Kasumi-1 (cell line): ENCODE data around the gene OGDH.
A peak's percentile ranks its signal among the peaks of the same experiment; 100 is the strongest.
"Not testable (repeated sequence)": the region's sequence is repeated elsewhere in the genome, so short reads cannot be mapped to it uniquely, and the experiment has no call there.

Source experiments
- DNase-seq, 2 experiments: peaks; one replicate each; lab custom pipeline; 2025; lab: John Stamatoyannopoulos, UW

Gene OGDH

DNA sequence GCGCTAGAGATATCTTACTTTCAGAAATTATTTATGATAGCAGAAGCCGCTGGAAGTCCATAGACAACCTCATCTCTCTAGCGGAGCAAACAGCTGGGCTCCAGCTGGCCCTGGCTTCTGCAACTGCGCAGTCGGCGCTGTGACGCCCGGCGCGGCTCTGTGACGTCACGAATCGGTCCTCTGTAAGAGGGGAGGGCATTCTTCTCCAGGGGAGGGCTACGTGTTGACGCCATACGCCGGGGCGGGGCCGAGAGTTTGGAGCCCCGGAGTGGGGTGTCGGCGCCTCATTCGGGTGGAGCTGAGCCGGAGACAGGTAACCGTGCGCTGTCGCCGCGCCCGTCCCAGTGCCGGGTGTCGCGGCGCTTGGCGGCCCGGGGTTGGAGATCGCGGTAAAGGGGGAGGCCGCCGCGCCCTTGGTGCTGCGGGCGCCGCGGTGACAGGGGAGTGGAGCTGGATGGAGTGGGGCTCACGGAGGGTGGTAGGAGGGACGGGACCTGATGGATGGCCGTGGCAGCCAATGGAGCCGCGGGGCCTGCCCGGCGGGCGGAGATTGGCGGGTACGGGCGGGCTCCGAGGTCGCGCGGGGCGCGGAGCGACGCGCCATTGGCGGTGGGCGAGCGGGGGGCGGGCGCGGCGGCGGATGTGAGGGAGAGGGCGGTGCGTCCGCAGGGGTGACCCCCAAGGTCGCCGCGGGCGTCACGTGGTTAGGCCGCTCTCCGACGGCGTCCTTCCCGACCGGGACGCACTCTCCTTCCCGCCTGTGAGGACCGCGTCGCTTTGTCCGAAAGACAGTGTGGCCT is at the start of gene OGDH:
Gene OGDH (plus strand): TSS at position 287 of the 800 bp plus-strand sequence. CDS start 17,717 bp downstream, outside the sequence.
- peak; percentile 99 for DNase-seq

DNA sequence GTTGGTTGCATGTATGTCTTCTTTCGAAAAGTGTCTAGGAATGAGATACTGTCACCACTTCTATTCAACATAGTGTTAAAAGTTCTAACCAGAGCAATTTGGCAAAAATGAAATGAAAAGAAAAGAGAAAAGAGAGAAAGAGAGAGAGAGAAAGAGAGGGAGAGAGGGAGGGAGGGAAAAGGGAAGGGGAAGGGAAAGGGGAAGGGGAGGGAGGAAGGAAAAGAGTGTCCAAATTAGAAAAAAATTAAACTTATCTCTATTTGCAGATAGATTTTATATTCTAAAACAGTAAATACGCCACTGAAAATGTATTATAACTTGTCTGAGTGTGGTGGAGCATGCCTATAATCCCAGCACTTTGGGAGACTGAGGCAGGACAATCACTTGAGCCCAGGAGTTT is 48.9 kb upstream of the OGDH start:
- DNase-seq = no peak

DNA sequence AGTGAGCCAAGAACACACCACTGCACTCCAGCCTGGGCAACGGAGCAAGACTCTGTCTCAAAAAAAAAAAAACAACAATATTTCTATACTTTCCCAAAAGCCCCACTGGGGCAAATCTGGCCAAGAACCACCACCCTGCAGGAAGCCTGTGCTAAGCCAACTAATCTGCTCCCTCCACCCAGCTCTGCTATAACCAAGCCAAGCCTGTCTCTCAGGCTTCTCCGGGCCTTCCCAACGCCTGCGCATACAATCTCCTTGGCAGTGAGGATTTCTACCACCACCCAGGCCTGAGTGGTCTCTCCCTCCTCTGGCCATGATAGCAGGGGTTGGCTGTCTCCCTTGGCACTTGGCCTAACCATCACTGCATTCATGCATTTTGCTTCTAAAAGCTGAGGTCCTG is 46.9 kb upstream of the OGDH start:
- no peak for DNase-seq

DNA sequence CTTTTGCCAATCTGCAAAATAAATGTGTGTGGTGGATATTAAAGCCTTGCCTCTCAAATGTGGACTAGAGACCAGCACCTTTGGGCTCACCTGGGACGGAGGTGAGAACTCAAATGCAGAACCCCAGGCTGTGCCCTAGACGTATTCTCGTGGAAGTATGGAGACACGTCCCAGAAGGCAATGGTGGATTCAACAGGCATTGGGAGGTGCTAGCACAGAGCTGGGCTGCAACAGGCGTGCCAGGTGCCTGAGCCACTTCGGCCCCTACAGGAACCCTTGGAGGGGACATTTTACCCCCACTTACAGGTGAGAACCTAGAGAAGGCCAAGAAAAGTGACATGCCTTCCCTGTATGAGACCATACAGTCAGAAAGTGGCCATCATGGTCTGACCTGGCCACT is 44.9 kb upstream of the OGDH start:
- DNase-seq = no peak

DNA sequence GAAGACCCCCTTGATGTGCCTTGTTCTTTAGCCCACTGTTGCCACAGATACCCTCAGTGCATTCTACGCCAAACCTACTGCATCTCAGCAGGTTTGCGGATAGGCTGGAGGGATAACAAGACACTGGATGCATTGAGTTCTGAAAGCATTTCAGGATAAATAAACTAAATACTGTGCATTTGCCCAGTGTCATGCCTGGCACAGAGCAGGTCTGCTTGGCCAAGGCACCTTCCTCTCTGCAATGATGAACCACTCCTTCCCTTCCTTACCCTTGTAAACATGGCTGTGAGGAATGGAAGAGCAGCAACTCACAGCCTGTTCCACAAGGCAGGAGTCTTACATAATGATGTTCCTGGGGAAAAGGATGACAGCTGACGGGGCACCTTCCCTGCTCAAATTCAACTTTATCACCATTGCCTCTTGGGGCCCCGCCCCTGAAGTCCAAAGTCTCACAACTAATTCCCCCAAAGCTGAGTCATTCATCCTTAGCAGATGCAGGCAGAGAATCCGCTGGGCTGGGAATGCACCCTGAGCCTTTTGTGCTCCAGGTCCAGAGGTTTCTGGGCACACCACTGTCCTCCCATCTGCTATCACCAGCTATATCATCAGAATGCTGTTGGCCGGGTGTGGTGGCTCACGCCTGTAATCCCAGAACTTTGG is 44.3 kb upstream of the OGDH start:
- no peak for DNase-seq

DNA sequence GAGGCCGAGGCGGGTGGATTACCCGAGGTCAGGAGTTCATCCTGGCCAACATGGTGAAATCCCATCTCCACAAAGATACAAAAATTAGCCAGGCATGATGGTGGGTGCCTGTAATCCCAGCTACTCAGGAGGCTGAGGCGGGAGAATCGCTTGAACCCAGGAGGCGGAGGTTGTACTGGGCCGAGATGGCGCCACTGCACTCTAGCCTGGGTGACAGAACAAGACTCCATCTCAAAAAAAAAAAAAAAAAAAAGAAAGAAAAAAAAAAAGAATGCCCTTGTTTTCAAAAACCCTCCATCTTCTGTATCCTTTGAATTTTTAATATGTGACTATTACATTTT is 43.8 kb upstream of the OGDH start:
- DNase-seq = not testable (repeated sequence)

DNA sequence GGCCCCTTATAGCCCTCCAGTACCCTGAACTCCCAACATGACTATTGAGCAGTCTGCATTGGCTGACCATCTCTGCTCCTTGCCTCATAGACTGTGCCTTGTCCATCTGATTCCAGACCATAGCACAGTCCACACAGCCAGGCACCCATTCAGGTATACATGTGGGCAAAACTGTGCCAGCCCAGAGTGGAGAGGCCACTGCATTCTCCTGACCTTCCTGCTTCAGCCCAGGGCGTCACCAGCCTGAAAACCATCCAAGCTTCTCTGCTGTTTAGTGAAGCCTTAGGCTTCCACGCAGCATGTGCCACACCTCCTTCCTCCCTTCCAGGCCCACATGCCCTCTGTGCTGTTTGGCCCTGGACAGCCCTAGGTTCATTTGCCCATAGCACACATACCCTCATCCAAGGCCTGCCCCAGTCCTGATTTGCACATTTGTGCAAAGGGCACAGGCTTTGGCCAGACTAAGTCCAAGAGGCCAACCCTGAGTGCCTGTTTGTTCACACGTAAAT is 43.2 kb upstream of the OGDH start:
- DNase-seq = no peak

DNA sequence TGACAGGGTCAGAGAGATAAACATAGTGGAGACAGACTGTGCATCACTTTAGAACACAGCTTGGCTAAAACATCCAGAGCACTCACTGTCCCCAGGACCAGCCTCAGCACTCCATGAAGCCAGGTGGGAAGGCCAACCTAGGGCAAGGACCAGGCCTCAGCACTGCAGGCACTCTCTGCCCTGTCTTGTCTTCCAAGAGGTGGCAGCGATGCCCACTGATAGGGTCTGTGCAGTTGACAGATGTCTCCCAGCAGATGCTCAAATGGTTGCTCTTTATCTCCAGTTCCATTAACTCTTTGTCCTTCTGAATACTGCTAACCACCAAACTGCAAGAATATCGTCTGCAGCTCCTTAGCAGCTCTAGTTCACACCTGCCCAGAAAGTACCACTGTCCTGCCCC is 41.8 kb upstream of the OGDH start:
- DNase-seq = no peak

DNA sequence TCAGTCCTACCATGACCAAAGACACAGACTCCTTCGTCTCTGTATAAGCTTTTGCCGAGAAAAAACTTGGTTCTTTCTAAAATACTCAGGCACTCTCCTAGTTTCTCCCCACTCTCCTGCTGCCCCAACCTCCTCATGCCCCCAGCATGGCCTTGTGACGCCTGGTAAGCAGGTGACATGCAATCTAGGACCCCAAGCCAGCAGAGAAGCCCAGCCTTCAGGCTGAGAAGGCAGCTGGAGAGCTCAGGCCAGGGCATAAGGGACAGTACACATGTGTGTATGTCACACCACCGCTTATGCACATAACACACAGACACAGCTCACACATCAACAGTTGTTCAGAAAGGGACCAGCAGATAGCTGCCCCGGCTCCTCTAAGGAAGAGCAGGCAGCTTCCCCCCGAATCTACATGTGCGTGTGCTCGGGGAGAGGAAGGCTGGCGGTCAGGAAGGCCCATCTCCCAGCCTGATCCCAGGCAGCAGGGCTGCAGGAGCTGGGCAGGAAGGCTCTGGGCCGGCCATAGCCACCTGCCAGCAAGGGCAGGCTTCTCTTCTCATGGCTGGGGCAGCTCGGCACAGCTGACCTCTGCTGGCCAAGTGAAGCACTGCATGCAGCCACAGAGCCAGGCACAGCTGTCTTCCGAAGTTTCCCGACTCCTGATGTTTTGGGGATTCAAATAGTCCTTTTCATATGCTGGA is 41.2 kb upstream of the OGDH start:
- peak; percentile 72 to 75 for DNase-seq

DNA sequence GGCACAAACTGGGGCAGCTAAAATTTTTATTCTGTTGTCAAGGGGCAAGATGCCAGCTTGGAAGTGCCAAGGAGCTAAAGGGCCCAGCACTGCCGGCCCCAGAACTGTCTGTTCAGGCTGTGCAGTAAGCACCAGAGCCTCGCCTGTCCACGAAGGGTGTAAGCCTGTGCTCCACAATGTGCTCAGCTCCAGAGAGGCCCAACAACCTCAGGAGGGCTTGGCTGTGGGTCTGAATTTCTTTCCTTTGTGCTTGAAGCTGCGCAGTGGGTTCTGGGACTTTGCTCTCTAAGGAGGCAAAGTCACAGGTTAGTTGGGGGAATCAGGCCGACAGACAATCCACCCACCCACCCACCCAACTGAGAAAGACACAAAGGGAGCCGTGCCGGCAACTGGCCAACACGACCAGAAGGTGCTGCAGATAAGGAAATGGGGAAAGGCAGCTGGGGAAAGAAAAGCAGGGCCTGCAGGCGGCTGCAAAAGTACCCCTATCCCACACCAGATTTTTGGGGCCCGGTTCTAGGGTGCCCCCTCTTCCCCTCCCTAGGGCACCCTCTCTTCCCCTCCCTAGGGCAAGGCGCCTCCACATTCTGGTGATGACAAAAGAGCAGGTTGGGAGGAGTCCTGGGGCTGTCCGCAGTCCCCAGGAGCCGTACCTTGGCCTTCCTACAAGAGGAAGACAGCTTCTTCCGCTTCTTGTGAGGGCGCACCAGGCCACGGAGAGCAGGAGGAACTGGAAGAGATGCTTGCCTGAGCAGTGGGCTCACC is 40.5 kb upstream of the OGDH start:
- peak in 1 of 2 experiments; percentile 27 for DNase-seq

DNA sequence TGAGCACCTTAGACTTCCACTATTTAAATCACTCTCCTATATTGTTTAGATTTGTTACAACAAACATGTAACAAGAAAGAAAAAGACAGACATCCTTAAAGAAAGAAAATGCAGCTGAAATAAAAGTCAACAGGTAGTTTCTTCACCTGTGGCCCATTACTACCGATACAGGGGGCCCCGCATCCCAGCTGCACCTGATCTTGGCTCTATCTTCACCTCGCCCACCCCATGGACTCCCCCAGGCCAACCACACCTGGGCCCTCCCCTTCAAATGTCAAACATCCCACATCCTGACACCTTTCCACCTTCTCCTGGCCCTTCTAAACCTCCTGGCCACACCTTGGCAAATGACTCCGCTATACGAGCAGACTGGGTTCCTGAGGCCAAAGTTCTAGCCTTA is 39.7 kb upstream of the OGDH start:
- no peak for DNase-seq

DNA sequence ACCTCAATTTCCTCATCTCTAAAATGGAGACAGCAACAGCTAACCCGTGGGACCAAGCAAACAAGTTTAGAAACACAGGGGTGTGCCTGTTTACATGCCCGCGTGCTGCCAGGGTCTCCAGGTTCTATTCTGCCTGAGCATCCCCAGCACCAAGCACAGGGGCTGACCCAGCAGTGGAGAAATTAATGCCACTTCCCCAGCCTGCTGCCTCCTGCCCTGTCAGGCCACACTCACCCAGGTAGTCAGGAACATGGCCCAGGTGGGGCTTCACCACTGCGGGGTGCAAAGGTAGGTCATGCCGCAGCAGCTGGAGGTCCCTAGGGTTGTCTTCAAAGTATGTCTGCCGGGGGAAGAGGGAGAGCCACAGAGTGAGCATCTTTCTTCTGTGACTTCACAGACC is 38.5 kb upstream of the OGDH start:
- DNase-seq = no peak

DNA sequence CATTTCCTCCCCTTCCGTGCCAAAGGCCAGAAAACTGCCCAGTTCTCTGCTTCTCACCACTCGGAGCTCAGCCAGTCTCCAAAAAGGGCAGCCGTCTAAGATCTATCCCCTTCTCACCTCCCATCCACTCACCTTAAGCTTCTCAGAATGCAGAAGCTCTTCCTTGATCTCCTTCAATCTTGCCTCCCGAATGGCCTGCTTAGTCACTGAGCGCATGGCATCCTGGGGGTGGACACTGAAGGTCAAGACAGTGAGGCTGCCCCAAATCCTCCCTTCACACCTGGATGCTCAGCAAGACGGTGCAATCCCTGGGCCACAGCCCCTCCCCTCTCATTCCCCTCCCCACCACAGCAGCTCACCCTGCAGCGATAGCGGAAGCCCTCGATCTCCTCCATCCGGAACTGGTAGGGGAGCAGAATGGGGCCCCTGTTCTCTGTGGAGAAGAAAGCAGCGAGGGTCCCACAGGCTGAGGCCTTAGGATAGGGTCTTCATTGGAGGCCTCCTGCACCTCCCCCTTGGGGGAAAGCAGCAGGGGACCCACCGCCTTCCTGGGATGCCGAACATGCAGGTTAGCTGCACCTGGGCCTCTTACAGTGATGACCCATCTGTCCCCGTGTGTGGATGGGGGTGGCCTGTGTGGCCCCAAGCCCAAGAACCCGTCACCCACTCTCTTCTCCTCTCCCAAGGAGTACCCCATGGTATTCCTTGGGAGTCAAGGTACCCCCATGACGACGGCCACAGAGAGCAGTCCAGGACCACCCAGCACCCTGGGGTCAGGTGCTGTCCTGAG is 37.5 kb upstream of the OGDH start:
- no peak for DNase-seq

DNA sequence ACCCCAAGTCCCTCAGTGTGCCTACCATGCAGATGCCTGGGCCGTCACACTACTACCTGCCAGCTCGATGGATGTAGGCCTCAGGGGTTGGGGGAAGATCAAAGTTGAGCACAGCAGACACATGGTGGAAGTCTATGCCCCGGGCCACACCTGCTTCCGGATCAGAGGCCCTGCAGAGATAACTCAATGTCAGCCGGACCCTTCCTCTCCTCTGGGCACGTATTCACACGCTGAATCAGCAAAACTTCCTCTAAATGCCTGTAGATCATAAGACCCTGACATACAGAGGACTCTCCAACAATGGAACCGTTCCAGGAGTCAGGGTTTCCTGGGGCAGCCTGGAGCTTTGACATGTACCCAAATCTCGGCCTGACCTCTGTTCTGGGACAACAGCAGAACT is 36.5 kb upstream of the OGDH start:
- DNase-seq = no peak

DNA sequence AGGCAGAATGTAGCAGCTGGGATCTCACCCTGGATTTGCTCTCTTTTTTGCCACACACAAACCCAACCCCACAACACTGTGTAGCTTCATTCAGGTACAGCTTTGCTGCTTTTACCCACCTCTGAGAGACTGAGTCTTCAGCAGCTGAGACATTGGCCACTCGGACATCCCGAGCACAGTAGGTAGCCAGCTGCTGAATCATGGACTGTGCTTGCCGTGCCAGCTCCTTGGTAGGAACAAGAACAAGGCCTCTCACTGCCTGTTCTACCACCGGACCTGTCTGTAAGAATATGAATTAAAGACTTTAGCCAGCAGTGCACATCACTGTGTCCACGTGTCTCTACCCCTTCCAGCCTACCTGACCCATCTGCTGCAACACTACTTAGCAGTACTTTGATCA is 33.7 kb upstream of the OGDH start:
- no peak for DNase-seq

DNA sequence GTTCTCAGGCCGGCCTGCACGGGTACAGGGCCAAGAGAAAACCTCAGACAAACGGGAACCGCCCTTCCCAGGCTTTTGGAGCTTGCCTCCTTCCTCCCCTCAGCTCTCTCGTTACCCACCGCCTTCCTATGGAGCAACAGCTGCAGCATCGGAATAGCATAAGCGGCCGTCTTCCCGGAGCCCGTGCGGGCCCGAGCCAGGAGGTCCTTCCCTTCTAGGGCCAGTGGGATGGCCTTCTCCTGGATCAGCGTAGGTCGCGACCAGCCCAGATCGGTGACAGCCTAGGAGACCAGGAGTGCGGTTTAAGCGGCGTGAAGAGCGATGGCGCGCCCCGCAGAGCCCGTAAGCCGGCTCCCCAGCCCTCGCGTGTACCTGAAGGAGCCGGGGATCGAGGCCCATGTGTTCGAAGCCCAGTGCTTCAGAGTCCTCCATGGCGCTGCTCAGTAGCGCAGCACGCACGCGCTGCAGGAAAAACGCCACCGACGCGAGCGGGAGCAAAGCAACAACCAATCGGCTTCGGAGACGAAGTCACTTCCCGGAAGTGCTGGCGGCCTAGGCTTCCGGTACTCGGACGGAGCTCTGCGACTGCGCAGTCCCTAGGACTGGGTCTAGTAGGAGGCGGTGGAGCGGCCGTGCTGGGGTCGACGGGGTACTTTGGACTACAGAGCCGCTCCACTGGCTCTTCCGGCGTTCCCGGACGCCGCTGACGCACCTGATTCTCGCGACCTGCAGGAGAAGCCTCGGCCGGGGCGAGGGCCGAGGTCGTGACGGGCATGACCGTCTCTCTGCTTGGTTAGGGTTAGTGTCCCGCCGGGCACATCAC is 32.8 kb upstream of the OGDH start, which contains the start of gene DDX56:
Gene DDX56 (minus strand): TSS at position 445 of the 823 bp plus-strand sequence. CDS start 13 bp downstream, at position 432.
- peak; percentile 99 for DNase-seq

DNA sequence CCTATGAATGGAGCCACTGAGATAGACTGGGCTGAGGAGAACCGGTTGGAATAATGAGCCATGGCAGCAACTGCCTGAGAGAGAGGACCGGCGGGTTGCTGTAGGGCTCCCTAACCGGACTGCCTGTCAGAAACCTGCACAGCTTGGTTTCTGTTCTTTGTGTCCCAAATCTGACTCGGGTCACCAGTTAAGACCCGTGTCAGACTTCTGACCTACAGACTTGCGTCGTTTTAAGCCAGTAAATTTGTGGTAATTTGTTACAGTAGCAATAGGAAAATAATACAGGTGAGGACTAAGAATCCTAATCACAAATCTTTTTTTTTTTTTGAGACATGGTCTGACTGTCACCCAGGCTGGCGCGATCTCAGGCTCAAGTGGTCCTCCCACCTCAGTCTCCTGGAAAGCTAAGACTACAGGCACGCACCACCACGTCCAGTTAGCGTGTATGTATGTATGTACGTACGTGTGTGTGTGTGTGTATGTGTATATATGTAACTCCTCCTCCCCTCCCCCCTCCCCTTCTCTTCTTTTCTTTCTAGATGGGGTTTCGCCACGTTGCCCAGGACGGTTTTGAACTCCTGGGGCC is 32.0 kb upstream of the OGDH start:
- DNase-seq = no peak

DNA sequence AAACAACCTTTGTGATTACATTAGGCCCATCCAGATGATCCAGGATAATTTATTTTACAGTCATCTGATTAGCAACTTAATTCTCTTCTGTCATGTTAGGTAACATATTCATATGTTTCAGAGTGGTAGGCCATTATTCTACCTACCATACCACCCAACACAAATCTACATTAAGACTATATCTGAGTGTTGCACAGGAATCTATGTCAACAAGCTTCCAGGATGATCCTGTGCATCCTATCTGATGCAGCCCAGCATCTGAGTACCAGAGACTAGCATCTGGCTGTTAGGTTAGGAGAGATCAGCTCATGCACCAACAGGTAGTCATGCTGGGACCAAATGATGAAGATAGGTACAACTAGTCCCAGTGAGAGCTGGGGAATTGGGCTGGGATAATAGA is 31.4 kb upstream of the OGDH start:
- DNase-seq = no peak

DNA sequence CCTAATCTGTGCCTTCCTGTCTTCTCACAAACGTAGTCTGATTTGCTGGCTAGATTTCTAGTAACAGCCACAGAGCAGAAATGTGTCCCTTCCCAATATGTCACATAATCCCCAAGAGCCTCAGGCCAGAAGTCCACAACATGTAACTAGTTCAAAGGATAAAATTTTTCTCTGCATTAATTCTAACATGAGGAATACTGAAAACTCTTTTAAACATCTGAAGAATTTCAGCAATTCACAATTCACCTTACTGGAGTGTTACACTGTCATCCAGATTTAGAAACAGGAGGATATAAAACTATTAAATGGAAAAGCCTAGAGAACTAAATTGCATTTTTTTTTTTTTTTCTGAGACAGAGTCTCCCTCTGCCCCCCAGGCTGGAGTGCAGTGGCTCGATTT is 30.2 kb upstream of the OGDH start:
- no peak for DNase-seq
